Pancreas (tissue), 10 donors: Measurements from ENCODE around the gene ST7. TPM values are rescaled to one million over a fixed set of nuclear protein-coding genes. Genes with fewer than 3 reads are reported as not detected.
A peak's percentile ranks its signal among the peaks of the same experiment; 100 is the strongest.
"Not testable (repeated sequence)": the region's sequence is repeated elsewhere in the genome, so short reads cannot be mapped to it uniquely, and the experiment has no call there.

Experiments
- ATAC-seq, 4 donors: fragments of 200-7000 bp; cut with Tn5 transposase; one replicate each; pipeline versions ENCODE4 v1.8.0 to v1.9.1; 2020; ENCODE audit warnings: mild to moderate bottlenecking in 4 of 4, moderate library complexity in 4 of 4
- DNase-seq, 6 donors: peaks; one replicate each; pipeline ENCODE4 v3.0.0-alpha.2; 2020
- FAIRE-seq: peaks from 2 replicates; lab custom pipeline; 2012; peaks lifted over from hg19 to GRCh38; lab: Jason Lieb, UNC
- H3K27ac ChIP-seq, 4 donors: fragments of 200-600 bp; sonication (generic); 1 replicate in 3 of 4; 2 replicates in 1 of 4; pipeline versions ENCODE4 v1.5.0 to v1.8.0; 2020
- H3K27me3 ChIP-seq, 4 donors: fragments of 200-600 bp; one replicate each; pipeline ENCODE4 v1.8.0; 2021
- H3K36me3 ChIP-seq, 3 donors: fragments of 200-600 bp; sonication (generic) in 1 of 3; one replicate each; pipeline versions ENCODE4 v1.5.0 to v1.8.0; 2020 to 2021
- H3K4me1 ChIP-seq, 3 donors: fragments of 200-600 bp; one replicate each; pipeline ENCODE4 v1.8.0; 2021
- H3K4me3 ChIP-seq, 4 donors: fragments of 200-600 bp; sonication (generic) in 2 of 4; one replicate each; pipeline versions ENCODE4 v1.5.0 to v1.8.0; 2020 to 2021
- H3K9me3 ChIP-seq, 4 donors: fragments of 200-600 bp; one replicate each; pipeline ENCODE4 v1.8.0; 2021
- CTCF ChIP-seq, 4 donors: fragments of 200-600 bp; sonication (generic) in 3 of 4; IDR thresholded peaks; one replicate each; pipeline versions ENCODE4 v1.5.0 to v1.8.0; 2021; ENCODE audit warnings: antibody characterized with exemption in 4 of 4
- WGBS, 2 donors: extraction: QIAGEN DNeasy Blood & Tissue Kit; methylation state at CpG; one replicate each; pipeline ENCODE4 v1.1.7; 2013; 5-methylcytosine and 5-hydroxymethylcytosine counted together
- intact Hi-C, 3 donors: fragments of 100-400 bp; cut with DNase I; formaldehyde crosslinking; loops; one replicate each; pipeline versions ENCODE4 v1.11.1 to v1.14.2; 2022
- polyA plus RNA-seq, 2 donors: library from polyadenylated mRNA; stranded (reverse); fragments of 200-250 nt; gene quantifications; one replicate each; pipeline ENCODE4 v1.2.3, GENCODE V29; 2013
- total RNA-seq, 6 donors: library from RNA; stranded (reverse); fragmentation: NEBNext Ultra II Directional in 4 of 6; extraction: Animal tissue kit (Norgen Biotek cat#: 25700) in 4 of 6; gene quantifications; one replicate each; pipeline versions ENCODE4 v1.2.1 to v1.2.4, GENCODE V29; 2021 to 2023
- donor health status: healthy with polysubstance abuse.
- donor health status: DM: no; HTN: no; CAD: no; lungs with moderate emphysema.
- donor health status: DM: no; HTN: no; CAD: no.
- donor health status: control.
- donor health status: control.
- donor health status: Bipolar disorder and iron deficiency.
- donor health status: DM: yes; HTN: yes; CAD: no.
- donor health status: DM: no; HTN: no; CAD: no.
- donor health status: DM: no; HTN: no; CAD: no.
- donor health status: DM: yes; HTN: yes; CAD: no.

ST7 gene
- total and polyA plus RNA-seq, 8 donors = 8.2 to 20.2 (median 17.1) TPM

GRCh38 chr7:116956477-116956804, 3.1 kb downstream of the ST7 start:
- H3K9me3 ChIP-seq = no peaks in the 10 kb centered on the region
- H3K27ac ChIP-seq = peak overlapping the region in 2 of 4 donors; percentile 100
- peaks cover 10 to 28% (median 21%) of the 10 kb centered on the region in 3 donors for H3K4me1 ChIP-seq
- FAIRE-seq (no peak), ATAC-seq (no peak), DNase-seq (no peak)
- intact Hi-C loops = no loop called here
- no peaks in the 10 kb centered on the region for H3K27me3 ChIP-seq
- H3K36me3 ChIP-seq = no peaks in the 10 kb centered on the region
- H3K4me3 ChIP-seq = no peak overlapping the region
- WGBS, 2 donors = 53 to 57% methylated on average over 2 of the region's 2 CpGs
- TF ChIP-seq CTCF (IDR thresholded peaks at IDR 0.05) = no peak

- 30 to 39% methylated on average over 2 of the region's 2 CpGs for WGBS, 2 donors
- FAIRE-seq (no peak), DNase-seq (no peak), ATAC-seq (no peak)
- Histone ChIP-seq H3K4me3 (no peak overlapping the region), H3K36me3 (no peaks in the 10 kb centered on the region), H3K4me1 (peaks cover 10 to 25% (median 13%) of the 10 kb centered on the region in 3 donors), H3K27me3 (no peaks in the 10 kb centered on the region), H3K9me3 (no peaks in the 10 kb centered on the region), H3K27ac (no peak overlapping the region)
- intact Hi-C loops = no loop called here
- TF ChIP-seq CTCF (IDR thresholded peaks at IDR 0.05) = no peak
These were observed 4.6 kb downstream of the ST7 start for GRCh38 chr7:116957874-116958273.

GRCh38 chr7:116961966-116962673, 8.8 kb downstream of the ST7 start:
- intact Hi-C loops = not testable (repeated sequence)

GRCh38 chr7:116963234-116963633, 9.9 kb downstream of the ST7 start:
- ATAC-seq (no peak), FAIRE-seq (no peak), DNase-seq (no peak)
- Histone ChIP-seq H3K9me3 (no peaks in the 10 kb centered on the region), H3K27me3 (no peaks in the 10 kb centered on the region), H3K4me3 (no peak overlapping the region), H3K27ac (no peak overlapping the region), H3K36me3 (no peaks in the 10 kb centered on the region), H3K4me1 (no peaks in the 10 kb centered on the region)
- intact Hi-C loops = no loop called here
- no peak for TF ChIP-seq CTCF (IDR thresholded peaks at IDR 0.05)

More at GRCh38 chr7:116961966-116962673, 8.8 kb downstream of the ST7 start:
- not testable (repeated sequence) for H3K9me3 ChIP-seq, H3K27me3 ChIP-seq, ATAC-seq, H3K4me3 ChIP-seq, DNase-seq, H3K36me3 ChIP-seq, H3K27ac ChIP-seq, H3K4me1 ChIP-seq, FAIRE-seq
- 90 to 99% methylated on average over 4 of the region's 4 CpGs for WGBS, 2 donors

- DNase-seq (no peak), FAIRE-seq (no peak), ATAC-seq (no peak)
- H3K4me1 ChIP-seq = peaks cover 0 to 12% (median 9%) of the 10 kb centered on the region in 3 donors
- H3K4me3 ChIP-seq = no peak overlapping the region
- no peaks in the 10 kb centered on the region for H3K36me3 ChIP-seq
- no peak for TF ChIP-seq CTCF (IDR thresholded peaks at IDR 0.05)
- H3K27me3 ChIP-seq = no peaks in the 10 kb centered on the region
- intact Hi-C loops = no loop called here
- H3K27ac ChIP-seq = no peak overlapping the region
- no peaks in the 10 kb centered on the region for H3K9me3 ChIP-seq
These were observed 13.3 kb downstream of the ST7 start for GRCh38 chr7:116966601-116967000.
